ENCODE measurements around the gene VARS1. TPM values are rescaled to one million over a fixed set of nuclear protein-coding genes. Genes with fewer than 3 reads are reported as not detected.
A peak's percentile ranks its signal among the peaks of the same experiment; 100 is the strongest.
"Not testable (repeated sequence)": the region's sequence is repeated elsewhere in the genome, so short reads cannot be mapped to it uniquely, and the experiment has no call there.

VARS1 gene
- total RNA-seq, 1 donor from 2014 or later: 104 TPM

DNA sequence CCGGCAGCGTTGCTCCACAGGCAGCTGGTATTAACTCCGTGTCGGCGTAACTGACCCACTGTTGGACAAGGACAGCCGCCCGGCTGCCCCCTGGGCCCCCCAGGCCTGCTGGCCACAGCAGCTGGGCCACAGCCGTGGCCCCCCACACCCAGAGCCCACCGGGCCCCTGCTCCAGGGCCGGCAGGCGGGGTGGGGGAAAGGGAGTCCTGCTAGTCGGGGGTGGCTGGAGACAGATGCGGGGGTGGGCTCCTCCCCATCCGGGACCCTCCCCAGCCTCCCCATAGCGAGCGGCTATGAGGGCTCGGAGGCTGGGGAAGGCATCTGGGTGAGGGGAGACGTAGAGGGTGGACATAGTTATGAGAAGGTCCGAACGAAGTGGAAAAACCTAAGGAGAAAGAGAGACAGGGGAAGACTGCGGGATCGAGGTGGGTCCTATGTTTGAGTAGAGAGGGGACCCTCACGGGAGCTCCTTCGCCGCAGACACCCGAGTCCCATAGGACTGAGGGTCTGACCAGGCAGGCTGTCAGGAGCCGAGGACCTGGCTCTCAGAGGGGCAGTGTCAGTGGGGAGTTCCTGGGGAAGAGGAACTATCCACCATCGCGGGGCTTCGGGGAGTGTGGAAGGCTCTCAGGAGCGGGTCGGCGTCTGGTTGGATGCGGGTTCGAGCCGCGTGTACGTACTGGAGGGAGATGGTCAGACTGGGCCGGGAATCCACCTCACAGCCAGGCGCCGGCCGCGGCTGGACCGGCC, 511 bp downstream of the VARS1 start:
- Mint-ChIP-seq H3K4me1 (ENCODE audit: unreplicated experiment) (peaks cover 15% of the 10 kb centered on the region), H3K36me3 (peaks cover 8% of the 10 kb centered on the region), H3K27ac (peak overlapping the region; percentile 99), H3K4me3 (peak overlapping the region; percentile 99), H3K9me3 (no peaks in the 10 kb centered on the region), H3K27me3 (no peaks in the 10 kb centered on the region)
- DNase-seq (ENCODE audit: extremely low spot score, unreplicated experiment): no peak
- TF ChIP-seq, protein P1, sequence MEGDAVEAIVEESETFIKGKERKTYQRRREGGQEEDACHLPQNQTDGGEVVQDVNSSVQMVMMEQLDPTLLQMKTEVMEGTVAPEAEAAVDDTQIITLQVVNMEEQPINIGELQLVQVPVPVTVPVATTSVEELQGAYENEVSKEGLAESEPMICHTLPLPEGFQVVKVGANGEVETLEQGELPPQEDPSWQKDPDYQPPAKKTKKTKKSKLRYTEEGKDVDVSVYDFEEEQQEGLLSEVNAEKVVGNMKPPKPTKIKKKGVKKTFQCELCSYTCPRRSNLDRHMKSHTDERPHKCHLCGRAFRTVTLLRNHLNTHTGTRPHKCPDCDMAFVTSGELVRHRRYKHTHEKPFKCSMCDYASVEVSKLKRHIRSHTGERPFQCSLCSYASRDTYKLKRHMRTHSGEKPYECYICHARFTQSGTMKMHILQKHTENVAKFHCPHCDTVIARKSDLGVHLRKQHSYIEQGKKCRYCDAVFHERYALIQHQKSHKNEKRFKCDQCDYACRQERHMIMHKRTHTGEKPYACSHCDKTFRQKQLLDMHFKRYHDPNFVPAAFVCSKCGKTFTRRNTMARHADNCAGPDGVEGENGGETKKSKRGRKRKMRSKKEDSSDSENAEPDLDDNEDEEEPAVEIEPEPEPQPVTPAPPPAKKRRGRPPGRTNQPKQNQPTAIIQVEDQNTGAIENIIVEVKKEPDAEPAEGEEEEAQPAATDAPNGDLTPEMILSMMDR (conservative IDR thresholded peaks at IDR 0.05): no peak

DNA sequence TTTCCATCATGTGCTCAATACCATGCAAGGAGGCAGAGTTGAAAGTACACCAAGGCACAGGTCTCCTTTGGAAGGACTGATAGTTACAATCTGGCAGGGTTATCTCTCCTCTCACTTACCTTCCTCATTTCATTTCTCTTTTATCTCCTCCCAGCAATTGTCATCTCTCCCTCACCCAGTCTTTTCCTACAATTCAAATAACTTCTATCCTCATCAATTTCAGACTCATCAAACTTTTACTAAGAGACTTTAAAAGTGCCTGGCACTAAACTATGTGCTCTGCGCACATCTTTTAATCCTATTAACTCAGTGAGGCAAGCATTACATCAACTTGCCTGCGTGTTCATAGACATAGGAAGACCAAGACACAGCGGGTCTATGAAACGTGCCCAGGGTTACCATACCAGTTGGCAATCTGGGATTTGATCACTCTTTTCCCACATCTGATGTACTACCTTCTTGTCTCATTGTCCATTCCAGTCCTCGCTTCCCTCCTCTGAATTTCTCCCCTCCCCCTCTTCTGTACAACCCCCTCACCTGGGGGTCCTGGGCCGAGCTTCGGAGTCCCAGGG, 1.2 kb downstream of the VARS1 start:
- peak overlapping the region; percentile 84 for H3K4me3 Mint-ChIP-seq
- peaks cover 8% of the 10 kb centered on the region for H3K36me3 Mint-ChIP-seq
- H3K4me1 Mint-ChIP-seq (ENCODE audit: unreplicated experiment): peaks cover 15% of the 10 kb centered on the region
- no peak for DNase-seq (ENCODE audit: extremely low spot score, unreplicated experiment)
- TF ChIP-seq, protein P1 (conservative IDR thresholded peaks at IDR 0.05): no peak
- H3K27ac Mint-ChIP-seq: peak overlapping the region; percentile 70
- H3K9me3 Mint-ChIP-seq: no peaks in the 10 kb centered on the region
- H3K27me3 Mint-ChIP-seq: no peaks in the 10 kb centered on the region

DNA sequence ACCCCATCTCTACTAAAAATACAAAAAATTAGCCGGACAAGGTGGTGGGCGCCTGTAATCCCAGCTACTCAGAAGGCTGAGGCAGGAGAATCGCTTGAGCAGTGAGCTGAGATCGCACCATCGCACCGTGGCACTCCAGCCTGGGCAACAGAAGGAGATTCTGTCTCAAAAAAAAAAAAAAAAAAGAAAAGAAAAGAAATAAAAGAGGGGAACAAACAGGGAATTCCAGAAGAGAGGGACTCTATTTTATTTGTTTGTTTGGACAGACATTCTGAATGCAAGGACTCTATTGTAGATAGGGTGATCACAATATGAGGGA, 1.7 kb downstream of the VARS1 start:
- DNase-seq (ENCODE audit: extremely low spot score, unreplicated experiment); H3K9me3 Mint-ChIP-seq; H3K27me3 Mint-ChIP-seq; H3K36me3 Mint-ChIP-seq: not testable (repeated sequence)
- peak overlapping the region; percentile 70 for H3K27ac Mint-ChIP-seq
- H3K4me1 Mint-ChIP-seq (ENCODE audit: unreplicated experiment): peaks cover 15% of the 10 kb centered on the region
- peak overlapping the region; percentile 84 for H3K4me3 Mint-ChIP-seq

DNA sequence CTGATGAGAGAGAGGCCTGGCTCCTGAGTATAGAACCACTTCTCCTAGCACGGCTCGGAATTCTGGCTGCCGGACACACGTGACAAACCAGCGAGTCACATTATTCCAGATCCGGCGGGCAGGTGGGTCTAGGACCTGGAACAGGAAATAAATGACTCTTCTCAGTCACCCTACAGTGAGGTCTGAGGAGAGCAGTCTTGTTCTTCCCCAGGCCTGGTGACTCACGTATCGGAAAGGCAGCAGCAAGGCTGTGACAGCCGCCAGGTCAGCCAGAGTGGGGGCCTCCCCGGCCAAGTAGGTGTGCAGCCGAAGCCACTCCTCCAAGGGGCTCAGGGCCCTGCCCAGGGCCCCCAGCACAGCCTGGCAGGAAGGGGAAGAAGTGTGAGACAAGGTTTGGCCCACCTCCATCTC, 2.8 kb downstream of the VARS1 start:
- DNase-seq (ENCODE audit: extremely low spot score, unreplicated experiment): no peak
- H3K36me3 Mint-ChIP-seq: peaks cover 8% of the 10 kb centered on the region

DNA sequence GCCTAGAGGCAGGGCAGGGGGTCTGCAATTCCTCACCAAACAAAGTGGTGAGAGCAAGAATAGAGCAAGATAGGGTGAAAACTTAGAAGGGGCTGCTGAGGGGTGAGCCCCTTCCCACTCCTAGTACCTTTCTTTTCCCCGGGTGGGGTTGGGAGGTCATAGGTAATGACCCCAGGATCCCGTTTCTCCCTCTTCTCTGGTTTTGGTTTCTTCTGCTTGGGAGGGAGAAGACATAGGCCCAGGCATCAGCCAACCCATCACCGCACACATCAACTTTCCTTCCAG, 3.5 kb downstream of the VARS1 start:
- H3K9me3 Mint-ChIP-seq: no peaks in the 10 kb centered on the region
- peaks cover 8% of the 10 kb centered on the region for H3K36me3 Mint-ChIP-seq
- H3K4me1 Mint-ChIP-seq (ENCODE audit: unreplicated experiment): peaks cover 15% of the 10 kb centered on the region
- no peaks in the 10 kb centered on the region for H3K27me3 Mint-ChIP-seq
- H3K27ac Mint-ChIP-seq: no peak overlapping the region
- H3K4me3 Mint-ChIP-seq: no peak overlapping the region
- TF ChIP-seq, protein P1 (conservative IDR thresholded peaks at IDR 0.05): no peak
- no peak for DNase-seq (ENCODE audit: extremely low spot score, unreplicated experiment)

More for the DNA sequence above, 2.8 kb downstream of the VARS1 start:
- no peak overlapping the region for H3K4me3 Mint-ChIP-seq
- H3K27ac Mint-ChIP-seq: no peak overlapping the region
- no peaks in the 10 kb centered on the region for H3K27me3 Mint-ChIP-seq
- no peaks in the 10 kb centered on the region for H3K9me3 Mint-ChIP-seq
- peaks cover 15% of the 10 kb centered on the region for H3K4me1 Mint-ChIP-seq (ENCODE audit: unreplicated experiment)
- TF ChIP-seq, protein P1 (conservative IDR thresholded peaks at IDR 0.05): no peak

DNA sequence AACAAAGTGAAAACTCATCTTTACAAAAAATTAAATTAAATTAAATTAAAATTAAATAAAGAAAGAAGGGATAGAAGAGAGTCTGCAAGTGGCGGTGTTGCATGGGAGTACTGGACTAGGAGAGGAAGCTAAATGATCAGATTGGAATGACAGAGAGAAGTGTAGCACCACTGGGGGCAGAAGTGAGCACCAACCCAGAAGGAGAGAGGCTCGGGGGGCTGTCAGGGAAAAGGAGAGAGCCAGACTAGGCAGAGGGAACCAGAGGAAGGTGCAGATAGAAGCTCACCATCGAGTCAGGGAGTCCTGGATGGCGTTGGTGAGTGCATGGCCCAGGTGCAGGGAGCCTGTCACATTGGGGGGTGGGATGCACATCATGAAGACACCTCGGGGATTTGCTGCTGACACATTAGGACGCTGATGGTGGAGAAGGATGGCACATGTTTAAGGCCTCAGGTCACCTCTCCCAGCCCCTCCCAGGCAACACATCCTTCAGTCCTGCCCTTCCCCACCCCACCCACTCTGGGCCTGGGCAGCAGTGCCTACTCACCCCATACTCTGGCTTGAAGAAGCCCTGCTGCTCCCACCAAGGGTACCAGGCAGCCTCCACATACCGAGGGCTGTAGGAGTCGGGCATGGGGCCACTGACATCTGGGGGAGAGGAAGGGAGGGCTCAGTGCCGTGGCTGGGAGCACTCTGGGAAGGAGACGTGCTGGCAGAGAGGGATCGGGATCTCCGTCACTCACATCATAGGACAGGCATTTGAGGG, 4.0 kb downstream of the VARS1 start:
- Mint-ChIP-seq H3K27ac (peak overlapping the region; percentile 27), H3K27me3 (no peaks in the 10 kb centered on the region), H3K4me3 (peak overlapping the region; percentile 74), H3K9me3 (no peaks in the 10 kb centered on the region), H3K4me1 (ENCODE audit: unreplicated experiment) (peaks cover 15% of the 10 kb centered on the region), H3K36me3 (peaks cover 8% of the 10 kb centered on the region)
- TF ChIP-seq, protein P1 (conservative IDR thresholded peaks at IDR 0.05): peak; percentile 78
- no peak for DNase-seq (ENCODE audit: extremely low spot score, unreplicated experiment)
